A673 (cell line): Measurements from ENCODE around the gene DYNC1LI2. TPM values are rescaled to one million over a fixed set of nuclear protein-coding genes. Genes with fewer than 3 reads are reported as not detected.

Experiments used
- BruUV-seq: library from RNA; stranded (reverse); fragments of 400-500 nt; replicated peaks from 2 replicates; lab custom pipeline; 2021; lab: Mats Ljungman, UMichigan
- CTCF ChIA-PET: fragments of 300-600 bp; sonication (Branson Sonifier 250); formaldehyde crosslinking; loops from one replicate; lab custom pipeline; 2022; ENCODE audit warnings: antibody characterized with exemption; lab: Charles Lee
- POLR2A ChIA-PET: fragments of 300-600 bp; sonication (Branson Sonifier 250); formaldehyde crosslinking; loops from one replicate; lab custom pipeline; 2022; ENCODE audit warnings: antibody characterized with exemption; ENCODE audit not compliant: low non-redundant PET; lab: Charles Lee
- DNase-seq: peaks from one replicate; pipeline ENCODE4 v3.0.0-alpha.2; 2015; ENCODE audit warnings: low spot score
- H3K27ac ChIP-seq: fragments of 200-600 bp; sonication (generic); 2 replicates; pipeline ENCODE4 v1.5.1; 2016; ENCODE audit warnings: mixed run types, low read depth, mild to moderate bottlenecking, mixed read lengths, antibody characterized with exemption, low read length; ENCODE audit not compliant: poor library complexity, severe bottlenecking
- H3K27me3 ChIP-seq: fragments of 200-600 bp; sonication (generic); replicated peaks from 2 replicates; pipeline ENCODE4 v1.6.1; 2017; ENCODE audit warnings: mixed run types, low read depth, mild to moderate bottlenecking, mixed read lengths, antibody characterized with exemption, low read length; ENCODE audit not compliant: insufficient read depth, poor library complexity
- H3K36me3 ChIP-seq: fragments of 200-600 bp; sonication (generic); 2 replicates; pipeline ENCODE4 v1.6.1; 2016; ENCODE audit warnings: mixed run types, mild to moderate bottlenecking, mixed read lengths, antibody characterized with exemption, low read length; ENCODE audit not compliant: insufficient read depth, poor library complexity, severe bottlenecking
- H3K4me1 ChIP-seq: fragments of 200-600 bp; sonication (generic); 2 replicates; pipeline ENCODE4 v1.6.1; 2017; ENCODE audit warnings: mixed run types, mild to moderate bottlenecking, mixed read lengths, antibody characterized with exemption, low read length; ENCODE audit not compliant: insufficient read depth, poor library complexity, severe bottlenecking
- H3K4me3 ChIP-seq: fragments of 200-600 bp; sonication (generic); 2 replicates; pipeline ENCODE4 v1.5.1; 2016; ENCODE audit warnings: low read depth, mixed run types, mild to moderate bottlenecking, mixed read lengths, low read length; ENCODE audit not compliant: poor library complexity, severe bottlenecking
- H3K9me3 ChIP-seq: fragments of 200-600 bp; sonication (generic); 2 replicates; pipeline ENCODE4 v1.6.1; 2016; ENCODE audit warnings: mixed run types, low read depth, mild to moderate bottlenecking, mixed read lengths, antibody characterized with exemption, low read length; ENCODE audit not compliant: poor library complexity, severe bottlenecking
- CTCF ChIP-seq: fragments of 300-800, 200-600 bp; sonication (generic); conservative IDR thresholded peaks from 2 replicates; pipeline ENCODE4 v1.5.1; 2017; ENCODE audit warnings: low read depth, mild to moderate bottlenecking, antibody characterized with exemption, low read length, moderate library complexity, mixed read lengths
- EZH2 ChIP-seq: fragments of 200-600 bp; sonication (generic); IDR thresholded peaks from 2 replicates; pipeline ENCODE4 v1.6.1; 2017; ENCODE audit warnings: borderline replicate concordance, low read depth, mild to moderate bottlenecking, mixed read lengths, antibody characterized with exemption, low read length; ENCODE audit not compliant: poor library complexity, severe bottlenecking
- intact Hi-C: fragments of 100-400 bp; cut with micrococcal nuclease; formaldehyde crosslinking; loops from one replicate; pipeline ENCODE4 v1.10.0; 2022; ENCODE audit not compliant: unreplicated experiment
- total RNA-seq: library from RNA; stranded (reverse); gene quantifications from 2 replicates; pipeline ENCODE4 v1.2.3, GENCODE V29; 2021

The DYNC1LI2 gene
- total RNA-seq, 1 experiment from 2014 or later: 164 TPM

GRCh38 chr16:66751992-66752322 lies 548 bp upstream of the DYNC1LI2 start:
- ChIA-PET POLR2A (no interaction called here), CTCF (interaction anchor here (1.1 to 1.5 kb wide), 3 partner anchors 10 to 79 kb away, joined by 3 to 7 read pairs (median 3); partner anchors contain the start of gene NAE1)
- BruUV-seq: no TSS peak
- H3K27ac ChIP-seq: no peak overlapping the region
- H3K27me3 ChIP-seq: no peaks in the 10 kb centered on the region
- TF ChIP-seq EZH2 (no peak), CTCF (no peak)
- H3K4me3 ChIP-seq: peak overlapping the region; percentile 99
- no peak for DNase-seq
- peaks cover 26% of the 10 kb centered on the region for H3K36me3 ChIP-seq
- intact Hi-C loops: no loop called here
- H3K9me3 ChIP-seq: no peaks in the 10 kb centered on the region
- H3K4me1 ChIP-seq: peaks cover 7% of the 10 kb centered on the region

GRCh38 chr16:66751053-66751302 lies 431 bp downstream of the DYNC1LI2 start:
- peak overlapping the region; percentile 99 for H3K4me3 ChIP-seq
- no peaks in the 10 kb centered on the region for H3K27me3 ChIP-seq
- DNase-seq: no peak
- H3K4me1 ChIP-seq: peaks cover 7% of the 10 kb centered on the region
- TSS peak; percentile 56 for BruUV-seq
- H3K27ac ChIP-seq: peak overlapping the region; percentile 94
- POLR2A ChIA-PET: no interaction called here
- H3K9me3 ChIP-seq: no peaks in the 10 kb centered on the region
- CTCF ChIA-PET: interaction anchor here (1.1 to 1.5 kb wide), 4 partner anchors 11 to 80 kb away, joined by 3 to 7 read pairs (median 3); partner anchors contain the start of gene NAE1
- intact Hi-C loops: no loop called here
- no peak for TF ChIP-seq CTCF
- peaks cover 36% of the 10 kb centered on the region for H3K36me3 ChIP-seq

GRCh38 chr16:66750279-66751052 lies 943 bp downstream of the DYNC1LI2 start:
- BruUV-seq: no TSS peak
- CTCF ChIA-PET: interaction anchor here (1.2 kb wide), 2 partner anchors 10 to 24 kb away, joined by 3 read pairs; no protein-coding TSS in a partner anchor

More at GRCh38 chr16:66750279-66751052, 943 bp downstream of the DYNC1LI2 start:
- H3K4me1 ChIP-seq: peaks cover 7% of the 10 kb centered on the region
- H3K27ac ChIP-seq: peak overlapping the region; percentile 94
- POLR2A ChIA-PET: no interaction called here
- H3K9me3 ChIP-seq: no peaks in the 10 kb centered on the region
- intact Hi-C loops: no loop called here
- no peak for DNase-seq
- TF ChIP-seq CTCF (no peak), EZH2 (no peak)
- H3K36me3 ChIP-seq: peaks cover 41% of the 10 kb centered on the region
- peak overlapping the region; percentile 99 for H3K4me3 ChIP-seq
- H3K27me3 ChIP-seq: no peaks in the 10 kb centered on the region
